ENCODE results near the gene ITGB8.
A peak's percentile ranks its signal among the peaks of the same experiment; 100 is the strongest.

Gene ITGB8

GRCh38 chr7:20358106-20358505 is 27.4 kb downstream of the ITGB8 start:
- no peaks in the 10 kb centered on the region for H3K9me3 ChIP-seq (ENCODE audit: control extremely low read depth in 1 of 5, control insufficient read depth in 4 of 5, insufficient read depth in 2 of 5, low read depth in 1 of 5, low read length in 4 of 5)
- H3K4me3 ChIP-seq (ENCODE audit: control insufficient read depth in 1 of 7, extremely low read depth in 1 of 7, insufficient read depth in 4 of 7, low read depth in 2 of 7, low read length in 6 of 7), result no peak overlapping the region
- no peaks in the 10 kb centered on the region for H3K27me3 ChIP-seq (replicated peaks in 2 of 5; ENCODE audit: control insufficient read depth in 4 of 5, insufficient read depth in 5 of 5, low read length in 4 of 5)
- no peak overlapping the region for H3K27ac ChIP-seq (ENCODE audit: insufficient read depth in 1 of 2, low read depth in 1 of 2, low read length in 2 of 2, poor library complexity in 1 of 2, severe bottlenecking in 2 of 2)
- POLR2A ChIA-PET, result no interaction called here
- 100% methylated on average over 2 of the region's 3 CpGs for WGBS (ENCODE audit: insufficient coverage)
- H3K4me1 ChIP-seq (ENCODE audit: control extremely low read depth in 1 of 4, control insufficient read depth in 4 of 4, insufficient read depth in 4 of 4, low read length in 3 of 4), result no peaks in the 10 kb centered on the region
- no peak for DNase-seq
- CTCF ChIA-PET, result interaction anchor here (0.8 kb wide), 1 partner anchor 16 kb away, joined by 3 read pairs; no protein-coding TSS in a partner anchor
- no peaks in the 10 kb centered on the region for H3K36me3 ChIP-seq (ENCODE audit: control insufficient read depth in 4 of 4, insufficient read depth in 4 of 4, low read length in 3 of 4)

GRCh38 chr7:20358762-20359282 is 28.1 kb downstream of the ITGB8 start:
- ChIA-PET POLR2A (no interaction called here), CTCF (no interaction called here)
- H3K36me3 ChIP-seq (ENCODE audit: control insufficient read depth in 4 of 4, insufficient read depth in 4 of 4, low read length in 3 of 4), result peaks cover 0 to 2% (median 0%) of the 10 kb centered on the region in 4 experiments
- no CpG with 5 or more reads among the region's 3 CpGs for WGBS (ENCODE audit: insufficient coverage)
- H3K27ac ChIP-seq (ENCODE audit: insufficient read depth in 1 of 2, low read depth in 1 of 2, low read length in 2 of 2, poor library complexity in 1 of 2, severe bottlenecking in 2 of 2), result no peak overlapping the region
- H3K27me3 ChIP-seq (replicated peaks in 2 of 5; ENCODE audit: control insufficient read depth in 4 of 5, insufficient read depth in 5 of 5, low read length in 4 of 5), result no peaks in the 10 kb centered on the region
- no peak overlapping the region for H3K4me3 ChIP-seq (ENCODE audit: control insufficient read depth in 1 of 7, extremely low read depth in 1 of 7, insufficient read depth in 4 of 7, low read depth in 2 of 7, low read length in 6 of 7)
- H3K4me1 ChIP-seq (ENCODE audit: control extremely low read depth in 1 of 4, control insufficient read depth in 4 of 4, insufficient read depth in 4 of 4, low read length in 3 of 4), result no peaks in the 10 kb centered on the region
- DNase-seq, result no peak
- no peaks in the 10 kb centered on the region for H3K9me3 ChIP-seq (ENCODE audit: control extremely low read depth in 1 of 5, control insufficient read depth in 4 of 5, insufficient read depth in 2 of 5, low read depth in 1 of 5, low read length in 4 of 5)

GRCh38 chr7:20359341-20359963 is 28.8 kb downstream of the ITGB8 start:
- H3K4me1 ChIP-seq (ENCODE audit: control extremely low read depth in 1 of 4, control insufficient read depth in 4 of 4, insufficient read depth in 4 of 4, low read length in 3 of 4), result no peaks in the 10 kb centered on the region

GRCh38 chr7:20362574-20363253 is 32.0 kb downstream of the ITGB8 start:
- CTCF ChIA-PET, result no interaction called here
- WGBS (ENCODE audit: insufficient coverage), result no CpG with 5 or more reads among the region's 2 CpGs
- no peaks in the 10 kb centered on the region for H3K9me3 ChIP-seq (ENCODE audit: control extremely low read depth in 1 of 5, control insufficient read depth in 4 of 5, insufficient read depth in 2 of 5, low read depth in 1 of 5, low read length in 4 of 5)
- no peak for DNase-seq
- H3K36me3 ChIP-seq (ENCODE audit: control insufficient read depth in 4 of 4, insufficient read depth in 4 of 4, low read length in 3 of 4), result peaks cover 0 to 10% (median 1%) of the 10 kb centered on the region in 4 experiments
- H3K27ac ChIP-seq (ENCODE audit: insufficient read depth in 1 of 2, low read depth in 1 of 2, low read length in 2 of 2, poor library complexity in 1 of 2, severe bottlenecking in 2 of 2), result no peak overlapping the region
- H3K4me3 ChIP-seq (ENCODE audit: control insufficient read depth in 1 of 7, extremely low read depth in 1 of 7, insufficient read depth in 4 of 7, low read depth in 2 of 7, low read length in 6 of 7), result no peak overlapping the region
- POLR2A ChIA-PET, result no interaction called here
- no peaks in the 10 kb centered on the region for H3K4me1 ChIP-seq (ENCODE audit: control extremely low read depth in 1 of 4, control insufficient read depth in 4 of 4, insufficient read depth in 4 of 4, low read length in 3 of 4)
- no peaks in the 10 kb centered on the region for H3K27me3 ChIP-seq (replicated peaks in 2 of 5; ENCODE audit: control insufficient read depth in 4 of 5, insufficient read depth in 5 of 5, low read length in 4 of 5)

More at GRCh38 chr7:20359341-20359963, 28.8 kb downstream of the ITGB8 start:
- CTCF ChIA-PET, result no interaction called here
- 100% methylated on average over 1 of the region's 1 CpG for WGBS (ENCODE audit: insufficient coverage)
- no peaks in the 10 kb centered on the region for H3K9me3 ChIP-seq (ENCODE audit: control extremely low read depth in 1 of 5, control insufficient read depth in 4 of 5, insufficient read depth in 2 of 5, low read depth in 1 of 5, low read length in 4 of 5)
- POLR2A ChIA-PET, result no interaction called here
- no peaks in the 10 kb centered on the region for H3K27me3 ChIP-seq (replicated peaks in 2 of 5; ENCODE audit: control insufficient read depth in 4 of 5, insufficient read depth in 5 of 5, low read length in 4 of 5)
- H3K27ac ChIP-seq (ENCODE audit: insufficient read depth in 1 of 2, low read depth in 1 of 2, low read length in 2 of 2, poor library complexity in 1 of 2, severe bottlenecking in 2 of 2), result no peak overlapping the region
- DNase-seq, result no peak
- peaks cover 0 to 3% (median 1%) of the 10 kb centered on the region in 4 experiments for H3K36me3 ChIP-seq (ENCODE audit: control insufficient read depth in 4 of 4, insufficient read depth in 4 of 4, low read length in 3 of 4)
- H3K4me3 ChIP-seq (ENCODE audit: control insufficient read depth in 1 of 7, extremely low read depth in 1 of 7, insufficient read depth in 4 of 7, low read depth in 2 of 7, low read length in 6 of 7), result no peak overlapping the region

- H3K27me3 ChIP-seq (replicated peaks in 2 of 5; ENCODE audit: control insufficient read depth in 4 of 5, insufficient read depth in 5 of 5, low read length in 4 of 5), result no peaks in the 10 kb centered on the region
- no peaks in the 10 kb centered on the region for H3K4me1 ChIP-seq (ENCODE audit: control extremely low read depth in 1 of 4, control insufficient read depth in 4 of 4, insufficient read depth in 4 of 4, low read length in 3 of 4)
- peaks cover 0 to 24% (median 3%) of the 10 kb centered on the region in 4 experiments for H3K36me3 ChIP-seq (ENCODE audit: control insufficient read depth in 4 of 4, insufficient read depth in 4 of 4, low read length in 3 of 4)
- no peak overlapping the region for H3K27ac ChIP-seq (ENCODE audit: insufficient read depth in 1 of 2, low read depth in 1 of 2, low read length in 2 of 2, poor library complexity in 1 of 2, severe bottlenecking in 2 of 2)
- ChIA-PET POLR2A (no interaction called here), CTCF (no interaction called here)
- WGBS (ENCODE audit: insufficient coverage), result 94% methylated on average over 4 of the region's 4 CpGs
- peaks cover 0 to 3% (median 0%) of the 10 kb centered on the region in 5 experiments for H3K9me3 ChIP-seq (ENCODE audit: control extremely low read depth in 1 of 5, control insufficient read depth in 4 of 5, insufficient read depth in 2 of 5, low read depth in 1 of 5, low read length in 4 of 5)
- H3K4me3 ChIP-seq (ENCODE audit: control insufficient read depth in 1 of 7, extremely low read depth in 1 of 7, insufficient read depth in 4 of 7, low read depth in 2 of 7, low read length in 6 of 7), result no peak overlapping the region
- no peak for DNase-seq
These were observed 34.0 kb downstream of the ITGB8 start for GRCh38 chr7:20364571-20365196.

GRCh38 chr7:20365486-20365885 is 34.8 kb downstream of the ITGB8 start:
- Histone ChIP-seq H3K27ac (ENCODE audit: insufficient read depth in 1 of 2, low read depth in 1 of 2, low read length in 2 of 2, poor library complexity in 1 of 2, severe bottlenecking in 2 of 2) (no peak overlapping the region), H3K4me1 (ENCODE audit: control extremely low read depth in 1 of 4, control insufficient read depth in 4 of 4, insufficient read depth in 4 of 4, low read length in 3 of 4) (no peaks in the 10 kb centered on the region), H3K36me3 (ENCODE audit: control insufficient read depth in 4 of 4, insufficient read depth in 4 of 4, low read length in 3 of 4) (peaks cover 0 to 24% (median 3%) of the 10 kb centered on the region in 4 experiments), H3K4me3 (ENCODE audit: control insufficient read depth in 1 of 7, extremely low read depth in 1 of 7, insufficient read depth in 4 of 7, low read depth in 2 of 7, low read length in 6 of 7) (no peak overlapping the region), H3K27me3 (replicated peaks in 2 of 5; ENCODE audit: control insufficient read depth in 4 of 5, insufficient read depth in 5 of 5, low read length in 4 of 5) (no peaks in the 10 kb centered on the region), H3K9me3 (ENCODE audit: control extremely low read depth in 1 of 5, control insufficient read depth in 4 of 5, insufficient read depth in 2 of 5, low read depth in 1 of 5, low read length in 4 of 5) (peaks cover 0 to 3% (median 0%) of the 10 kb centered on the region in 5 experiments)
- no peak for DNase-seq
- ChIA-PET POLR2A (no interaction called here), CTCF (no interaction called here)
- WGBS (ENCODE audit: insufficient coverage), result 100% methylated on average over 1 of the region's 4 CpGs

GRCh38 chr7:20374399-20374798 is 43.7 kb downstream of the ITGB8 start:
- DNase-seq, result peak in 1 of 3 donors; percentile 9
- no peak overlapping the region for H3K27ac ChIP-seq (ENCODE audit: insufficient read depth in 1 of 2, low read depth in 1 of 2, low read length in 2 of 2, poor library complexity in 1 of 2, severe bottlenecking in 2 of 2)
- no peaks in the 10 kb centered on the region for H3K9me3 ChIP-seq (ENCODE audit: control extremely low read depth in 1 of 5, control insufficient read depth in 4 of 5, insufficient read depth in 2 of 5, low read depth in 1 of 5, low read length in 4 of 5)
- no peaks in the 10 kb centered on the region for H3K4me1 ChIP-seq (ENCODE audit: control extremely low read depth in 1 of 4, control insufficient read depth in 4 of 4, insufficient read depth in 4 of 4, low read length in 3 of 4)
- no peak overlapping the region for H3K4me3 ChIP-seq (ENCODE audit: control insufficient read depth in 1 of 7, extremely low read depth in 1 of 7, insufficient read depth in 4 of 7, low read depth in 2 of 7, low read length in 6 of 7)
- H3K36me3 ChIP-seq (ENCODE audit: control insufficient read depth in 4 of 4, insufficient read depth in 4 of 4, low read length in 3 of 4), result peaks cover 0 to 3% (median 1%) of the 10 kb centered on the region in 4 experiments
- 90% methylated on average over 1 of the region's 1 CpG for WGBS (ENCODE audit: insufficient coverage)
- CTCF ChIA-PET, result interaction anchor here (1.0 kb wide), 1 partner anchor 391 kb away, joined by 4 read pairs; no protein-coding TSS in a partner anchor
- POLR2A ChIA-PET, result interaction anchor here (0.6 kb wide), 1 partner anchor 24 kb away, joined by 3 read pairs; no protein-coding TSS in a partner anchor
- no peaks in the 10 kb centered on the region for H3K27me3 ChIP-seq (replicated peaks in 2 of 5; ENCODE audit: control insufficient read depth in 4 of 5, insufficient read depth in 5 of 5, low read length in 4 of 5)
